Stimulated activated naive B cell treated with anti-CD40 and anti-IgM and Interleukin-4, amounts not matched to agents 10 μg/mL and 1 μg/mL and 100 μg/mL, for 72 hours (primary cell): ENCODE results near the gene RHD.
"Not testable (repeated sequence)": the region's sequence is repeated elsewhere in the genome, so short reads cannot be mapped to it uniquely, and the experiment has no call there.

Source experiments
- ATAC-seq, 2 donors: fragments of 150-1000 bp; cut with Tn5 transposase; replicated peaks; 2 replicates each; pipeline ENCODE4 v1.10.0; 2021; ENCODE audit warnings: moderate library complexity in 1 of 2
- DNase-seq: peaks from one replicate; pipeline ENCODE4 v3.0.0; 2021
- H3K27ac Mint-ChIP-seq: one replicate; pipeline ENCODE4 v1.8.0; 2022; ENCODE audit warnings: mild to moderate bottlenecking, mixed read lengths
- H3K27me3 Mint-ChIP-seq, 2 donors: one replicate each; pipeline ENCODE4 v1.8.0; 2022; ENCODE audit warnings: mixed read lengths in 2 of 2
- H3K36me3 Mint-ChIP-seq, 2 donors: one replicate each; pipeline ENCODE4 v1.8.0; 2022; ENCODE audit warnings: mixed read lengths in 2 of 2, mild to moderate bottlenecking in 1 of 2
- H3K4me1 Mint-ChIP-seq, 2 donors: one replicate each; pipeline ENCODE4 v1.8.0; 2022; ENCODE audit warnings: mixed read lengths in 2 of 2, mild to moderate bottlenecking in 1 of 2
- H3K4me3 Mint-ChIP-seq, 2 donors: one replicate each; pipeline ENCODE4 v1.8.0; 2022; ENCODE audit warnings: mild to moderate bottlenecking in 2 of 2, mixed read lengths in 2 of 2, moderate library complexity in 1 of 2
- H3K9me3 Mint-ChIP-seq, 2 donors: one replicate each; pipeline ENCODE4 v1.8.0; 2022; ENCODE audit warnings: mixed read lengths in 2 of 2, mild to moderate bottlenecking in 1 of 2

Gene RHD

DNA sequence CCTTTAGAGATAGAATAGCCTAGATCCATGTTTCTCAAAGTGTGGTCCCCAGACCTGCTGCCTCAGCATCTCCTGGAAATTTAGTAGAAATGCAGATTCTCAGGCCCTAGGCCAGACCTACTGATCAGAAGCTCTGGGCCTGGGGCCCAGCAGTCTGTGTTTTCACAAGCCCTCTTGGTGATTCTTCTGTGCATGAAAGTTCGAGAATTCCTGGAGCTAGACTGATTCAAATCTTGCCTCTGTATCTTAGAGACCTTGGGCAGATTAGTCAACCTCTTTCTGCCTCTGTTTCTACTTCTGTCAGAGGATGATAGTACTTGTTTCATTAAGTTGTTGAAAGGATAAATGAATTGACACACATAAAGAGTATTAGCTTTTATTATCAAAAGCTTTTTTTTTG lies 5.0 kb downstream of the RHD start:
- H3K36me3 Mint-ChIP-seq, H3K9me3 Mint-ChIP-seq, ATAC-seq, DNase-seq, H3K27ac Mint-ChIP-seq, H3K27me3 Mint-ChIP-seq, H3K4me1 Mint-ChIP-seq, H3K4me3 Mint-ChIP-seq: not testable (repeated sequence)

DNA sequence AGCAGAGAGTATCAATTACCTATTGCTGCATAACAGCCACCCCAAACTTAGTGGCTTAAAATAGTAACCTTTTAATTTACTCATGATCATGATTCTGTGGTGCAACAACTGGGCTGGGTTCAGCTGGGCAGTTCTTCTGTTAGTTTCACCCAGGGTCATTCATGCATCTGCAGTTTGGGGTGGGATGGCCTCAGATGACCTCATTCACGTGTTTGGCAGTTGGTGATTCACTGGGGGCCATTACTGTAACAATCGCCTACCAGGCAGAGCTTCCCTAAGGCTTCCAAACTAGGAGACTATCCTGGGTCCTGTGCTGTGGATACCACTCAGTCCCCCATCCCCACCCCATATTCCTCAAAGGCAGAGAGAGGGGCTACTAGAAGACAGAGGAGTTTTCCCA lies 6.0 kb downstream of the RHD start:
- not testable (repeated sequence) for DNase-seq, H3K27ac Mint-ChIP-seq, H3K36me3 Mint-ChIP-seq, H3K4me3 Mint-ChIP-seq, H3K9me3 Mint-ChIP-seq, H3K4me1 Mint-ChIP-seq, ATAC-seq, H3K27me3 Mint-ChIP-seq

DNA sequence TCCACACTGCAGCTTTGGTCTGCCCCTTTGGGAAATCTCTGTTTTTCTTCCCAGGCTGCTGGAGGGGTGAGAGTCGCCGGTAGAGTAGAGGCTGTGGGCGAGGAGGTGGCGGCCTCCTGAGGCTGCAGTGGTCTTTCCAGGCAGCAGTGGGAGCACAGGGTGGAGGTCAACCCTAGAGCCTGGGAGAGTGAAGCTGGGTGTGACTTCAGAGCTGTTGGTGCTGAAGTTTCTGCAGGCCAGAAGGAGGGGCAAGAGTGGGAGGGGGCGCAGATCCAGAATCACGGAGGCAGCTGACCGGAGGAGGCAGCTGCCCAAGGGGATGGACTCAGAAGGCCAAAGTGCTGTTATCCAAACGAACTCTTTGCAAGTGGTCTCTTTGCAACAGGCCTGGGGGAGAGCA lies 6.5 kb downstream of the RHD start:
- not testable (repeated sequence) for H3K27ac Mint-ChIP-seq, ATAC-seq, H3K36me3 Mint-ChIP-seq

DNA sequence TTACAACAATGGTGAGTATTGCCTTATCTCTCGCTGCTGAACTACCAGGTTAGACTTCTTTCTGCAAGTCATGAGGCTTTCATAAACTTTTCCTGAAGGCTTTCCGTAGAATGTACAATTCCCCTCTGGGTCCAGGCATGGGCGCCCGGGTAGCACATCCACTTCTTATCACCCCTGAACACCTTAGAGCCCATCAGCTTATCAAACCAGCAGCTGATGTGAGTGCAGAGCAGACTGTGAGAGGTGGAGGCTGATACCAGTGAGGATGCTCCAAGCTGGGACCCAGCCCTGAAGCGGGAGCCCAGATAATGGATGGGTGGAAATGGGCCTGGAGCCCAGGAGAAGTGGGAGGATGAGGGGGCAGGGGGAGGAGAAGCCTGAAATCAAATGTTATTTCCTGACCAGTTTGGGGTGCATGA lies 7.4 kb downstream of the RHD start:
- not testable (repeated sequence) for H3K27me3 Mint-ChIP-seq, H3K27ac Mint-ChIP-seq

More for the DNA sequence above, 6.5 kb downstream of the RHD start:
- not testable (repeated sequence) for DNase-seq, H3K4me1 Mint-ChIP-seq, H3K27me3 Mint-ChIP-seq, H3K9me3 Mint-ChIP-seq, H3K4me3 Mint-ChIP-seq

DNA sequence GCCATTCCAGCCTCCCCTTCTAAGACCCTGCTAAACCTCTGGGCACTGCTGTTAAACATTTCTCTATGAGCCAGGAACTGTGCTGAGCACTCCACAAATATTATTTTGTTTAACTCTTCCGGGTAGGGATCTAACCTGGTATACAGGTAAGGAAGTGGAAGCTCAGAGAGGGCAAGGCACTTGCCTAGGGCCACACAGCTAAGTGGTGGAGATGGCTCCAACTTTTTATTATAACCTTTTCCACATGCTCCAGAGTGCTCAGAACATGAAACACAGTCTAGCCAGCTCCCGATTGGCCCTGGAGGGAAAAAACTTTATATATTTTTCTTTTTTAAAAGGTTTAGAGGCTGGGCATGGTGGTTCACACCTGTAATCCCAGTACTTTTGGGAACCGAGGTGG lies 13.6 kb downstream of the RHD start:
- peaks cover 0 to 20% of the 10 kb centered on the region in 2 donors for H3K4me1 Mint-ChIP-seq
- H3K4me3 Mint-ChIP-seq, H3K27ac Mint-ChIP-seq, H3K36me3 Mint-ChIP-seq, H3K27me3 Mint-ChIP-seq, ATAC-seq, H3K9me3 Mint-ChIP-seq, DNase-seq: not testable (repeated sequence)

More for the DNA sequence above, 7.4 kb downstream of the RHD start:
- not testable (repeated sequence) for ATAC-seq, H3K9me3 Mint-ChIP-seq, H3K4me1 Mint-ChIP-seq, H3K36me3 Mint-ChIP-seq, H3K4me3 Mint-ChIP-seq, DNase-seq

DNA sequence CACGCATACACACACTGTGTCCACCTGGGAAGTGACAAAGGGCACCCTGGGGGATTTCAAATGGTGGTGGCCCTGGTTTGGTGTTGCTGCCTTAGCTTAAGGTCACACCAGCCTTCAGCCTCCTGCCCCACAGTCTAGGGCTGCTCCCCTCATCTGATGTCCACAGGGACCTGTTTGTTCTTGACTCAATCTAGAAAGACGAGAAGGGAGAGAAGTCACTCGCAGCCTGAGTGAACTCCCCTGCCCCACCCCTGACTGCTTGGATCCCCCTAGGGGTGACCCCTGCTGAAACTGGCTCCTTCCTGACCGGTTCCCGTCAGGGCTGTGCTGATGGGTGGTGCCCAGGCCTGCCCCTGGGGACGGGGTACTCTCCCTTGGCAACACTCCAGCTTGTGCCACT lies 14.9 kb downstream of the RHD start:
- not testable (repeated sequence) for H3K27me3 Mint-ChIP-seq, DNase-seq, H3K36me3 Mint-ChIP-seq, H3K9me3 Mint-ChIP-seq, H3K27ac Mint-ChIP-seq, H3K4me3 Mint-ChIP-seq
- ATAC-seq = peak; percentile 88
- H3K4me1 Mint-ChIP-seq = peaks cover 0 to 13% of the 10 kb centered on the region in 2 donors

DNA sequence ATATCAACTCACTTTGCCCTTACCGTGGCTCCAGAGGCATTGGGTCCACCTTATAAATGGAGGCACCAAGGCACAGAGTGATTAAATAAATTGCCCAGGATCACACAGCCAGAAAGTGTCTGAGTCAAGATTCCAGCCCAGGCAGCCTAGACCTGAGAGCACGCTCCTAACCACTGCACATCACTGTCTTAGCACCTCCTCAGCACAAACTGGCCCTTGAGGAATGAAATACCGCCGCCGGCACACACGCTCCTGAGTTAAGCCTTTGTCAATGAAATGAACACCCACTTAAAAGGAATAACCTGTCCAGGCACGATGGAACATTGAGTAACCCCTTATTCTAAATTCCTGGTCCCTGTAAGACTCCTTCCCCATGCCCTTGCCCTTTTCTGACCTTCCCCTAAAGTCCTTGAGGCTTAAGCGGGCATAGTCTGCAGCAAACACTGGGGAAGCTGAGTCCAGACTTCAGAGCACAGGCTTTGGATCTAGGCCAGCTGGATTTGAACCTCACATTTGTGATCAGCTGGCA lies 16.3 kb downstream of the RHD start:
- DNase-seq, ATAC-seq, H3K9me3 Mint-ChIP-seq, H3K27ac Mint-ChIP-seq, H3K4me3 Mint-ChIP-seq, H3K36me3 Mint-ChIP-seq, H3K27me3 Mint-ChIP-seq: not testable (repeated sequence)
- H3K4me1 Mint-ChIP-seq = peaks cover 0 to 13% of the 10 kb centered on the region in 2 donors

DNA sequence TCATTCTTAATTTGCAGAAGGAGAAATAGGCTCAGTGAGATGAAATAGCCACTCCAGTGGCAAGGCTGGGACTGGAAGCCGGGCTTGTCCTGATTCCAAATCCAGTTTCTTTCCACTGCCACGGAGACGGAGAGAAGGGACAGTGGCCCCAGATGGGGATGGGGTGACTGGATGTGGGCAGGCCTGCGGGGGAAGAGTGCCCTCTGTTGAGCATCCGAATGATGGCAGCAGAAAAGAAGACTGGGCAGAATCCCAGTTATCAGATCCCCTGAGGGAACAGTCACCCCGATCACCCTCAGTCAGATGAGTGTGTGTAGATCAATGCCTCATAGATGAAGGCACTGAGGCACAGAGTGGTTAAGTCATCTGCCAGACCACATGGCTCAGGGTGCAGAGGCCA lies 17.7 kb downstream of the RHD start:
- not testable (repeated sequence) for H3K4me3 Mint-ChIP-seq, H3K27me3 Mint-ChIP-seq, H3K27ac Mint-ChIP-seq, H3K9me3 Mint-ChIP-seq, H3K36me3 Mint-ChIP-seq, DNase-seq
- ATAC-seq = peak; percentile 27 to 36
- H3K4me1 Mint-ChIP-seq = peaks cover 0 to 13% of the 10 kb centered on the region in 2 donors

DNA sequence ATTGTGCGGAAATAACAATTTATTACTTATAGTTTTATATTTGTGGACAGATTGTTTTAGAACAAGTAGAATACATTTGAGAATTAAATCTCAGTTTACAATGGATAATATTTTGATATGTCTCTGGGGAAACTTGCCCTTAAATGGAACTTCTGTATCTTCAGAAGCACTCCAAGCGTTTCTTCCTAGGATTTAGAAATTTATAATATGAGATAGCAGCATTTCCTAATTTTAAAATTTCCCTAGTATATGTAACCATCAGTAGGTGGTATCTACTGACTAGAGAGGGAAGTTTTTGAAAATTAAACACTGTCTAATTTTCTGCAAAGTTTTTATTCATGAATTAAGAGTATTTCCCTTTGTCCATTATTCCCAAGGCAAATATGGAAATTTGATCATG lies 21.1 kb downstream of the RHD start:
- not testable (repeated sequence) for H3K27me3 Mint-ChIP-seq, H3K9me3 Mint-ChIP-seq, H3K27ac Mint-ChIP-seq, H3K4me3 Mint-ChIP-seq, H3K36me3 Mint-ChIP-seq, DNase-seq, ATAC-seq
- H3K4me1 Mint-ChIP-seq = peaks cover 0 to 11% of the 10 kb centered on the region in 2 donors

DNA sequence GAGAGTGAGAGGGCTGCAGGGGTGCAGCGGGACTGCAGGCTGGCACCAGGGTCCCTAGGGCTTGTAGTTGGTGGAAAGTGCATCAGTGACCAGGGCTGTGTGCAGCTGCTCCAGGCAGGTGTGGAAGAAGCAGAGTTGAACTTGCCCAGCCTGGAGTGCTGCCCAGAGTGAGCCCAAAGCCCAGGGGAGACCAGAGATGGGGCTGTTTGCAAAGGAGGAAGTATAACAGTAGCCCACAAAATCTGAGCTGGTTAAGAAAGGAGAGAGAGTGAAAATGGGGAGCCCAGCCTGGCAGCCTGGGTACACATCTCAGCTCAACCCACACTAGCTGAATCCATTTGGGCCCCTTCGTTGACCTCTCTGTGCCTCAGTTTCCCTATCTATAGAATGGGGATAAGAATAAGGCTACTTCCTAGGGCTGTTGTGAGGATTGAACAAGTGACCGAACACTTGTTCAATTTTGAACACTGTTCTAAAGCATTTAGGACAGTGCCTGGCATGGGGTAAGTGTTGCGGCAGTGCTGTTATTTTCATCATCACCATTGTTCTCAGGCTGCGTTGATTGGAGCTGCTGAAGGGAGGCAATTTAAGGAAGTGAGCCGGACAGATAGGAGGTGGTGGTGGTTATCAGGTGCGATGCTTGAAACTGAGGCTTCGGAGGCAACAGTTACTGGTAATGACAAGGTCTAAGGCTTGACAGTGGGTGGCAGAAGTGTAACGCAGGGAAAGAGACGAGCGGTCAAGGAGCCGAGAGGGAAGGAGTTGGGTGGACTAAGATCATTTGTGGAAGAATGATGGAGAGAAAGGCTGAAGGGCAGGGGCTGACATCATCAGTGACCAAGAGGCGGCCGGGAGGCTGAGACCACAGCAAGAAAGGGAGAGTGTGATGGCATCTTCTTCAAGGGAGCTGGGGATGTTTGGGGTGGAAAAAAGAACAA lies 22.8 kb downstream of the RHD start:
- H3K27ac Mint-ChIP-seq, H3K4me3 Mint-ChIP-seq, H3K27me3 Mint-ChIP-seq, H3K36me3 Mint-ChIP-seq, H3K9me3 Mint-ChIP-seq, DNase-seq, H3K4me1 Mint-ChIP-seq: not testable (repeated sequence)
- peak; percentile 68 to 81 for ATAC-seq

DNA sequence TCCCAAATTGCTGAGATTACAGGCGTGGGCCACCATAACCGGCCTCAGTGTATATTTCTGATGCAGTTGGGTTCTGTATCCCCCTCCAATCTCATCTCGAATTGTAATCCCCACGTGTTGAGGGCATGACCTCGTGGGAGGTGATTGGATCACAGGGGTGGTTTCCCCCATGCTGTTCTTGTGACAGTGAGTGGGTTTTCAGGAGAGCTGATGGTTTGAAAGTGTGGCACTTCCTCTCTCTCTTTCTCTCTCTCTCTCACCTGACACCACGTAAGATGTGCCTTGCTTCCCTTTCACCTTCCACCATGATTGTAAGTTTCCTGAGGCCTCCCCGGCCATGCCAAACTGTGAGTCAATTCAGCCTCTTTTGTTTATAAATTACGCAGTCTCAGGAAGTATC lies 24.2 kb downstream of the RHD start:
- not testable (repeated sequence) for DNase-seq, H3K27me3 Mint-ChIP-seq, H3K4me1 Mint-ChIP-seq, H3K27ac Mint-ChIP-seq, H3K4me3 Mint-ChIP-seq, H3K9me3 Mint-ChIP-seq, H3K36me3 Mint-ChIP-seq
- ATAC-seq = peak in 1 of 2 donors; percentile 29

DNA sequence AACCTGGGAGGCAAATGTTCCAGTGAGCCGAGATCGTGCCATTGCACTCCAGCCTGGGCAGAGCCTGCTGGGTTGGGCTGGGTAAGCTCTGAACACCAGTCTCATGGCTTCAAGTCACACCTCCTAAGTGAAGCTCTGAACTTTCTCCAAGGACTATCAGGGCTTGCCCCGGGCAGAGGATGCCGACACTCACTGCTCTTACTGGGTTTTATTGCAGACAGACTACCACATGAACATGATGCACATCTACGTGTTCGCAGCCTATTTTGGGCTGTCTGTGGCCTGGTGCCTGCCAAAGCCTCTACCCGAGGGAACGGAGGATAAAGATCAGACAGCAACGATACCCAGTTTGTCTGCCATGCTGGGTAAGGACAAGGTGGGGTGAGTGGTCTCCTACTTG lies 28.4 kb downstream of the RHD start:
- H3K4me1 Mint-ChIP-seq, H3K36me3 Mint-ChIP-seq, H3K27me3 Mint-ChIP-seq, H3K9me3 Mint-ChIP-seq, ATAC-seq, H3K27ac Mint-ChIP-seq, H3K4me3 Mint-ChIP-seq, DNase-seq: not testable (repeated sequence)

DNA sequence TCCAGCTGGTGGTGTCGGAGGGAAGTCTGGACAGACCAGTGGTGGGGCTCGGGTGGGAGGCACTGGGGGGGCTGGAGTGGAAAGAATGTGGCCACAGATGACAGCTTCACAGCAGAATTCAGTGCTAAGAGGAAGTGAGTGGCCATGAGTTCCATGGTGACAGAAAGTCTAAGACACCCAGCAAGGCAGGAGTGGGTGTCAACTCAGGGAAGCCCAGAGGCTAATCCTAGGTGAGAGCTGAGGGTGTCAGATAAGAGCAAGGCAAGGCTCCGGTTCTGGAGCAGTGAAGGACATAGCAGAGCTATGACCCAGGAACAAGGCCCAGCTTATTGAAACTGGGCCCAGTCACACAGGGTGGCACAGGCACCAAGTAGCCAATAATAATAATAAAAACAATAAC lies 30.0 kb downstream of the RHD start:
- H3K4me1 Mint-ChIP-seq, H3K27ac Mint-ChIP-seq: not testable (repeated sequence)

DNA sequence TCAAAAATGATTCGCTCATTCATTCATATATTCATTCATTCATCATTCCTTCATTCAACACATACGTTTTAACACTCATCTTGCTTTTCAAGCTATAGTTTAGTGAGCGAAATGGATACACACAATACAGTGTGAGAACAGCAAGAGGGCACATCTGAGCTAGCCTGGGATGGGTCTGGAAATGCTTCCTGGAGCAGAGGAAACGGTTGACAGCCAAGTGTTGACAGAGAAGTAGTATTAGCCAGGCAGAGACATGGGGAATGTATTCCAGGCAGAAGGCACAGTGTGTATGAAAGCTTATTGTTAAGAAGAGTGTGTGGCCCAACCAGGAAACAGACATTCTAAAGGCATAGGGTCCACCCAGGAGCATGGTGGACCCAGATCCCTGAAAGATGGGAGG lies 32.6 kb downstream of the RHD start:
- DNase-seq, H3K9me3 Mint-ChIP-seq, H3K4me3 Mint-ChIP-seq, ATAC-seq, H3K27ac Mint-ChIP-seq, H3K36me3 Mint-ChIP-seq, H3K4me1 Mint-ChIP-seq, H3K27me3 Mint-ChIP-seq: not testable (repeated sequence)

More for the DNA sequence above, 30.0 kb downstream of the RHD start:
- not testable (repeated sequence) for H3K27me3 Mint-ChIP-seq, DNase-seq, H3K36me3 Mint-ChIP-seq, H3K9me3 Mint-ChIP-seq, H3K4me3 Mint-ChIP-seq
- peak; percentile 34 to 70 for ATAC-seq

DNA sequence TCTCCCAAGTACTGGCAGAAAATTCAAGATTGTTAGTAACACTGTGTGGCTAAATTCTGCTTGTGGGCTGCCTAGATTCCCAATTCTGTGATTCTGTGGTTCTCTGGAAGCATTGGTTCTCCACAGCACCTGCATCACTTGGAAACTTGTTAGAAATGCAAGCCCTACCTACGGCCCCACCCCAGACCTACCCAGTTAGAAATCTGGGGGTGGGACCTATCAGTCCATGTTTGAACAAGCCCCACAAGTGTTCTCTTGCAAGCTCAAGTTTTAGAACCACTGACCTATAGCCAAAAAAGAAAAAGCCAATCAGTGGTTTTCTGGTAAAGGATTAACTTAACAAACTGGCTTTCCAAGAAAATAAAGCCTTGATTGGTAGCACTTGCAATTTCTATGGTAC lies 35.9 kb downstream of the RHD start:
- H3K27ac Mint-ChIP-seq, H3K4me3 Mint-ChIP-seq, DNase-seq, ATAC-seq, H3K4me1 Mint-ChIP-seq, H3K9me3 Mint-ChIP-seq, H3K36me3 Mint-ChIP-seq, H3K27me3 Mint-ChIP-seq: not testable (repeated sequence)
